ENCODE measurements around the gene PRKD1. TPM values are rescaled to one million over a fixed set of nuclear protein-coding genes. Genes with fewer than 3 reads are reported as not detected.
A peak's percentile ranks its signal among the peaks of the same experiment; 100 is the strongest.

PRKD1 gene
- total and polyA plus RNA-seq, 2 donors (not counting 1 experiment from before 2014, with no cell fraction given): 20.1 to 26.2 TPM

GRCh38 chr14:29806124-29806517 lies 121.5 kb downstream of the PRKD1 start:
- H3K9ac ChIP-seq (ENCODE audit: insufficient read depth, low read length): no peak overlapping the region
- H3K4me3 ChIP-seq (replicated peaks in 1 of 4; ENCODE audit: control extremely low read depth in 1 of 4, insufficient read depth in 1 of 4, low read depth in 3 of 4, low read length in 4 of 4): no peak overlapping the region
- peak in 1 of 2 donors; percentile 48 for DNase-seq (ENCODE audit: low read depth in 2 of 2)
- H4K20me1 ChIP-seq (ENCODE audit: control insufficient read depth, extremely low read depth, insufficient read depth, low read length): no peaks in the 10 kb centered on the region
- H3K4me2 ChIP-seq (ENCODE audit: extremely low read depth, insufficient read depth, low read length): no peak overlapping the region
- TF ChIP-seq CTCF (conservative IDR thresholded peaks at IDR 0.05 in 1 of 2, IDR thresholded peaks at IDR 0.05 in 1 of 2; ENCODE audit: low read depth in 1 of 2, low read length in 2 of 2) (no peak), EZH2 (IDR thresholded peaks at IDR 0.05; ENCODE audit: low read length, missing control alignments) (no peak)
- H3K36me3 ChIP-seq (ENCODE audit: control insufficient read depth, insufficient read depth, low read length): no peaks in the 10 kb centered on the region
- H3K79me2 ChIP-seq (ENCODE audit: control insufficient read depth, insufficient read depth, low read length): no peaks in the 10 kb centered on the region
- H3K27ac ChIP-seq (ENCODE audit: insufficient read depth, low read length): no peak overlapping the region
- no peaks in the 10 kb centered on the region for H3K9me3 ChIP-seq (ENCODE audit: control insufficient read depth, insufficient read depth, low read depth, low read length)
- H2AFZ ChIP-seq (ENCODE audit: low read length): no peak overlapping the region
- H3K4me1 ChIP-seq (ENCODE audit: control insufficient read depth, extremely low read depth, insufficient read depth, low read length): no peaks in the 10 kb centered on the region
- H3K27me3 ChIP-seq (ENCODE audit: control insufficient read depth, insufficient read depth, low read length): no peaks in the 10 kb centered on the region

- Histone ChIP-seq H3K4me2 (ENCODE audit: extremely low read depth, insufficient read depth, low read length) (no peak overlapping the region), H3K4me3 (replicated peaks in 1 of 4; ENCODE audit: control extremely low read depth in 1 of 4, insufficient read depth in 1 of 4, low read depth in 3 of 4, low read length in 4 of 4) (no peak overlapping the region)
Measured at GRCh38 chr14:29805415-29806123, 122.1 kb downstream of the PRKD1 start.

More at GRCh38 chr14:29805415-29806123, 122.1 kb downstream of the PRKD1 start:
- Histone ChIP-seq H4K20me1 (ENCODE audit: control insufficient read depth, extremely low read depth, insufficient read depth, low read length) (no peaks in the 10 kb centered on the region), H3K27ac (ENCODE audit: insufficient read depth, low read length) (no peak overlapping the region), H3K27me3 (ENCODE audit: control insufficient read depth, insufficient read depth, low read length) (no peaks in the 10 kb centered on the region), H3K79me2 (ENCODE audit: control insufficient read depth, insufficient read depth, low read length) (no peaks in the 10 kb centered on the region), H3K4me1 (ENCODE audit: control insufficient read depth, extremely low read depth, insufficient read depth, low read length) (no peaks in the 10 kb centered on the region), H2AFZ (ENCODE audit: low read length) (no peak overlapping the region), H3K9ac (ENCODE audit: insufficient read depth, low read length) (no peak overlapping the region), H3K9me3 (ENCODE audit: control insufficient read depth, insufficient read depth, low read depth, low read length) (no peaks in the 10 kb centered on the region), H3K36me3 (ENCODE audit: control insufficient read depth, insufficient read depth, low read length) (no peaks in the 10 kb centered on the region)
- DNase-seq (ENCODE audit: low read depth in 2 of 2): peak; percentile 98 to 99
- TF ChIP-seq CTCF (conservative IDR thresholded peaks at IDR 0.05 in 1 of 2, IDR thresholded peaks at IDR 0.05 in 1 of 2; ENCODE audit: low read depth in 1 of 2, low read length in 2 of 2): no peak
- TF ChIP-seq EZH2 (IDR thresholded peaks at IDR 0.05; ENCODE audit: low read length, missing control alignments): no peak
